Sigmoid colon (tissue), 4 donors: ENCODE data around the gene NKX2-1.

Source experiments
- CTCF ChIP-seq, 4 experiments: fragments of 450-650 bp in 3 of 4; fragments of 200-600 bp in 1 of 4; IDR thresholded peaks; one replicate each; pipeline ENCODE4 v1.5.1; 2016 to 2019; ENCODE audit warnings: antibody characterized with exemption in 4 of 4, mild to moderate bottlenecking in 3 of 4, moderate library complexity in 2 of 4
- POLR2A ChIP-seq, 2 donors: fragments of 450-650 bp; IDR thresholded peaks; one replicate each; pipeline ENCODE4 v1.6.1; 2016; ENCODE audit warnings: antibody characterized with exemption in 2 of 2, mild to moderate bottlenecking in 2 of 2, moderate library complexity in 2 of 2
- POLR2AphosphoS5 ChIP-seq, 4 donors: sonication (generic); formaldehyde crosslinking; IDR thresholded peaks; one replicate each; pipeline ENCODE4 v1.6.1; 2017; ENCODE audit warnings: antibody characterized with exemption in 4 of 4

GRCh38 chr14:36498938-36499337 is 21.1 kb downstream of the NKX2-1 start:
- TF ChIP-seq CTCF (IDR thresholded peaks at IDR 0.05) (no peak), POLR2AphosphoS5 (IDR thresholded peaks at IDR 0.05) (no peak), POLR2A (IDR thresholded peaks at IDR 0.05) (no peak)
